Muscle of leg (tissue), 11 donors: Measurements from ENCODE around the gene RREB1. TPM values are rescaled to one million over a fixed set of nuclear protein-coding genes. Genes with fewer than 3 reads are reported as not detected.

ENCODE experiments used
- DNase-seq: peaks from one replicate; pipeline ENCODE4 v3.0.0; 2013
- H3K27ac ChIP-seq: one replicate; pipeline ENCODE4 v1.5.1; 2013; ENCODE audit warnings: mild to moderate bottlenecking, low read length, control low read depth
- H3K27me3 ChIP-seq: one replicate; pipeline ENCODE4 v1.6.1; 2013; ENCODE audit warnings: low read length; ENCODE audit not compliant: control insufficient read depth, insufficient read depth
- H3K36me3 ChIP-seq: one replicate; pipeline ENCODE4 v1.6.1; 2013; ENCODE audit warnings: low read length; ENCODE audit not compliant: control insufficient read depth, insufficient read depth
- H3K4me1 ChIP-seq: one replicate; pipeline ENCODE4 v1.6.1; 2013; ENCODE audit warnings: low read length; ENCODE audit not compliant: control insufficient read depth, insufficient read depth
- H3K4me3 ChIP-seq: one replicate; pipeline ENCODE4 v1.5.1; 2013; ENCODE audit warnings: low read length, control low read depth
- H3K9me3 ChIP-seq: replicated peaks from 2 replicates; pipeline ENCODE4 v1.6.1; 2013; ENCODE audit warnings: low read depth, low read length; ENCODE audit not compliant: control insufficient read depth
- WGBS: methylation state at CpG from one replicate; pipeline ENCODE4 v1.1.5; 2013; ENCODE audit warnings: missing lambda C conversion rate; ENCODE audit not compliant: insufficient coverage; 5-methylcytosine and 5-hydroxymethylcytosine counted together
- polyA plus RNA-seq, 8 donors: library from polyadenylated mRNA; unstranded; fragments of 120-200 nt; gene quantifications; one replicate each; pipeline versions ENCODE4 v1.2.1 to v1.2.3, GENCODE V29; 2013; ENCODE audit warnings: inconsistent platforms in 1 of 8, low replicate concordance in 1 of 8; ENCODE audit not compliant: insufficient read length in 8 of 8, insufficient read depth in 1 of 8
- total RNA-seq: library from RNA; stranded (reverse); fragments of 120-200 nt; gene quantifications from one replicate; pipeline ENCODE4 v1.2.4, GENCODE V29; 2013

The RREB1 gene
- total and polyA plus RNA-seq, 9 donors = 12.2 to 21.4 (median 19.0) TPM

DNA sequence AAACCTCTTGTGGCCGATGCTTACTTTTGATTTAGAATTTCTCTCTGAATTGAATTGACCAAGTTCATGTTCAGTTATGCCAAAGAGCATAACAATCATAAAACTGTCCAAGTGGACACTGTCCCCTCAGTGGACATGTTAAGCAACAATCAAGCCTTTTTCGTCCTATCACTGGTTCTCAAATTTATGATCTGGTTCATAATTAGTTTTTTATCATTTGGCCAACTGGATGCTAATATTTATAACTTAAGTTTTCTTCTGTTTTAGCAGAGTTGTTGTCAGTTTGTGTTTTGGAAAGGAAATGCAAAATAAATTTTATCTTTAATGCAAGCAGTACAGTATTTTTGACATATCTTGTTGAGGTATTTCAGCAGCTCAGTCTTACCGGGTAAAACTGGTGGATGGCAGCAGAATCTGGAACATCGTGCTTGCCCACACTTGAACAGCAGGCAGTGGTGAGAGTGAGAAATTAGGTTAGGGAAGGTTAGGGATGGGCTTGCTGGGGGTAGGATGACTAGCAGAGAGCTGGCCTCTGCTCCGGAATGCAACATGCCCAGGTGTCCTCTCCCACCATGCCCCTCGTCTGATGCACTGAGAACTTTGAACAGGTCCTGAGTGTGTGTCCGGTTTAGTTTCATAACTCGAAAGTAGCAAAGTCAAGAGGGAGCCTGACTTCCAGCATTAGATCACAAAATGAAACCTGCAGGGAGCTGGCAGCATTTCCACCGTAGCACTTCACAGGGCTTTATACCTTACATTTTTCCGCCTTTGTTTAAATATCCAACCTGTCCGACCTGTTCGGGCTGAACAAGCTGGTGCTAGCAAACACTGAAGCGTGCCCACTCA lies 93.1 kb downstream of the RREB1 start:
- Histone ChIP-seq H3K4me1 (peaks cover 14% of the 10 kb centered on the region), H3K4me3 (no peak overlapping the region), H3K36me3 (peaks cover 32% of the 10 kb centered on the region), H3K9me3 (no peaks in the 10 kb centered on the region), H3K27me3 (no peaks in the 10 kb centered on the region), H3K27ac (no peak overlapping the region)
- 92% methylated on average over 6 of the region's 13 CpGs for WGBS
- DNase-seq = no peak

DNA sequence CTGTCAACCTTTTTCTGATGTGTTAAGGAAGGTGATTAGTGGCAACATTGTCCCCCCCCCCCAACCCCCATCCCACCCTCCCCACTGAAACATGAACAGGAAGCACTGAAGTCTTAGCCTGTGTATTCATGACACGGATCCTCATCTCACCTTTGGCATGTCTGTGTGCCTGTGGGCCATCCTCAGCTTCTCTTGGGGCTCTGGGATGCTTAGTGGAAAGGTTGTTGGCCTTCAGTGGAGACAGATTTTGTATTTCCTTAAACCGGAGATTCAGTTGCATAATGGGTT lies 93.6 kb downstream of the RREB1 start:
- Histone ChIP-seq H3K36me3 (peaks cover 32% of the 10 kb centered on the region), H3K27me3 (no peaks in the 10 kb centered on the region), H3K4me3 (no peak overlapping the region), H3K4me1 (peaks cover 13% of the 10 kb centered on the region), H3K9me3 (no peaks in the 10 kb centered on the region), H3K27ac (no peak overlapping the region)
- WGBS = no CpG with 5 or more reads among the region's 2 CpGs
- no peak for DNase-seq

DNA sequence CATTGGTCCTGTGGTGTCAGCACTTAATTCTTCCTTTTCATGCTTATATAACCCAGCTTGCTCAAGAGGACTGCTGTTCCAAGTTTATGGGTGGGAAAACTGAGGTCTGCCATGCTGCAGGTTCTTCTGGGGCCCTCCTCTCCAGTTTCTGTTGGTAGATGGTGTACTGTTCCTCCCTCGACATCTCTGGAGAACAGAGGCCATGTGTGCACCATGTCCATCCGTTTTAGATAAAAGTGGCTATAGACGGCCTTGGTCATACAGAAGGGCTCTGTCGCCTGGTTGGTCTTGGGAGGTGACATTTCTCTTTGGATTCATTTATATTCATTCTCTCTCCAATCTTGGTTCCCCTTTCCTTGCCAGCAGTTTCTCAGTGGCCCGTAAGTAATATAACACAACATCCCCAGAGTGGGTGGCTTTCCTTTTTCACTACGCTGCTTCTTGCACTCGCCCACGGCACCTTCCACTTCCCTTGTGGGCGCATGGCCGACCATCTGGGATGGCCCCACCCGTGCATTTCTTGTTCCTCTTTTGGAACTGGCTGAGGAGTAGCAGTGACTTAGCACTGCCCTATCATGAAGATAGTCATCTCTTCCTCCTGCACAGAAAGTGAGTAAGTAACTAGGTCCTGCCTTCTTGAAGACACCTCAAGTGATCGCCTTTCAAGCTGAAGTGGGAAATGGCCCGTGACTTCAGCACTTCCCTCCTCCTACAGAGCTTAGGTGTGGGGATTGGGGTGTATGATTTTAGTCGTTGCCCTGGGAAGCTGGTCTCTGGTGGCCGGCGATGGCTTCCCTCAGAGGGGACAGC lies 94.2 kb downstream of the RREB1 start:
- peak; percentile 80 for DNase-seq
- Histone ChIP-seq H3K4me1 (peaks cover 15% of the 10 kb centered on the region), H3K4me3 (no peak overlapping the region), H3K36me3 (peaks cover 30% of the 10 kb centered on the region), H3K27ac (no peak overlapping the region), H3K27me3 (no peaks in the 10 kb centered on the region), H3K9me3 (no peaks in the 10 kb centered on the region)
- 97% methylated on average over 8 of the region's 16 CpGs for WGBS

DNA sequence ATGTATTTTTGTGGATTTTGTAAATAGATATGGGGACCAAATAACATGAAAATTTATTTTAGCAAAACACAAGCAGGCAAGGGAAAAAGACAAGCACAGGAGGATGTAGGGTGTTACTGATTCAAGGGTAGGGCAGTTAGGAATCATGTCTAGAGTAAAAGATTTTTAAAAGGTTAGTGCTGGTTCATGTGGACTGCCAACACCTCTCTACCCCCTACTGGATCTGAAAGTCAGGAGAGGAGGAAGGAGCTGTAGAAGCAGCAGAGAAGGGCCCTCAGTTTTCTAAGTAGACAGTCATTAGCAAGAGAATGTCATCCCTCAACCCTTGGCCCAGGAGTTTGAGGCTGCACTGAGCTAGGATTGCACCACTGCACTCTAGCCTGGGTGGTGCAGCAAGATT lies 95.2 kb downstream of the RREB1 start:
- peaks cover 30% of the 10 kb centered on the region for H3K36me3 ChIP-seq
- no peak overlapping the region for H3K4me3 ChIP-seq
- H3K4me1 ChIP-seq = peaks cover 15% of the 10 kb centered on the region
- H3K27me3 ChIP-seq = no peaks in the 10 kb centered on the region
- H3K27ac ChIP-seq = no peak overlapping the region
- no peak for DNase-seq
- H3K9me3 ChIP-seq = no peaks in the 10 kb centered on the region

DNA sequence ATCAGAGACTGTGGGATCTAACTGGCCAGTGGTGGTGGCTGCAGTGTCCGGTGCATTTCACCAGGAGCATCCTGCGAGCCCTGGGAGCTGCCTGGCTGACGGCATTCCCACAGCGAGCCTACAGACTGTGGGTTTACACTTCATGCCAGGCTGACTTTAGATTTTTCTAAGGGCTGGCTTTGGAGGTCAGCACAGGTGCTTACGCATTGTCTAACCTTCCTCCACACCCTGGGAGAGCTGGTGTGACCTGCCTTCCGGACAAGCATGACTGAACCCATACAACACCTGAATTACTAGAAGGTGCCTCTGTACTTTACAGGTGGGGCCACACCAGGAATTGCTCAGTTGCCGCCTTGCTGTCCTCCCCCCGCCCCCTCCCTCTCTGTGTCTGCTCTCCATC lies 96.2 kb downstream of the RREB1 start:
- peaks cover 35% of the 10 kb centered on the region for H3K36me3 ChIP-seq
- no peak for DNase-seq
- WGBS = 97% methylated on average over 6 of the region's 8 CpGs
- H3K9me3 ChIP-seq = no peaks in the 10 kb centered on the region
- no peak overlapping the region for H3K27ac ChIP-seq
- peaks cover 18% of the 10 kb centered on the region for H3K4me1 ChIP-seq
- H3K4me3 ChIP-seq = no peak overlapping the region
- no peaks in the 10 kb centered on the region for H3K27me3 ChIP-seq

DNA sequence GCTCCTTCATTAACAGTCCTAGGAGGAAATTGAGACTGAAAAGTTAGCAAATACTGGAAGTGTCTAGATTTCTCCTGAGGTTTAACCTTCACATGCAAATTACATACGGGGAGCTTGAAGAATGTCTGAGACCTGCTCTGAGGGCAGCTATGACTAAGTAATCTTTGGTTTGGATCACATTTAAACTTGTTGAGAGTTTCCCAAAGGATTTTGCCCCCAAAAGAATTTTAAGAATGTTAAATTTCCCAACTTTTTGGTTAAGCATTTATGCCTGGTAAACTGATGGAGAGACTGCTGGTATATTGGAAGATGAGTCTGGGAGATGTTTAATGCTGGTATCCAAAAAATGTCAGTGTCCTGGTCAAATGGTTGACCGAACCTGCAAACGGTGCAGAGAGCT lies 97.0 kb downstream of the RREB1 start:
- Histone ChIP-seq H3K4me3 (no peak overlapping the region), H3K36me3 (peaks cover 35% of the 10 kb centered on the region), H3K4me1 (peaks cover 18% of the 10 kb centered on the region), H3K27me3 (no peaks in the 10 kb centered on the region), H3K27ac (no peak overlapping the region), H3K9me3 (no peaks in the 10 kb centered on the region)
- no peak for DNase-seq
- WGBS = 88% methylated on average over 2 of the region's 3 CpGs

DNA sequence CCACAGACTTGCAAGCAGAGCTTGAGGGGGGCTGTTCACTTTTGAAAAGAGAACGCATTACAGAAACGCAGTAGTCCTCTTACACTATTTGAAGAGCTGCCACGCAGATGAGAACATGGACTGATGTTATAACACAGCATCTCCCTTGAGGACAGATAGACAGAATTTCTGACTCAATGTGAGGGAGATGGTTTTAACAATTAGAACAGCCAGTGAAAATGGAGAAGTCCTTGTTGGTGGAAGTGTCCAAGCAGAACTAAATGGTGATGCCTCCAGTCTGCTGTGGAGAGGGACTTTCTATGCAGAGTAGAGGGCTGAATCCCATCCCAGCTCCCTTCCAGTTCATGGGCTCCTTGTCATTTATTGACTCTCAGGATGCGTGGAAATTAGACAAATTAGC lies 100.0 kb downstream of the RREB1 start:
- DNase-seq = no peak
- Histone ChIP-seq H3K27ac (no peak overlapping the region), H3K9me3 (no peaks in the 10 kb centered on the region), H3K36me3 (peaks cover 42% of the 10 kb centered on the region), H3K4me1 (peaks cover 30% of the 10 kb centered on the region), H3K4me3 (no peak overlapping the region), H3K27me3 (no peaks in the 10 kb centered on the region)
- no CpG with 5 or more reads among the region's 4 CpGs for WGBS

DNA sequence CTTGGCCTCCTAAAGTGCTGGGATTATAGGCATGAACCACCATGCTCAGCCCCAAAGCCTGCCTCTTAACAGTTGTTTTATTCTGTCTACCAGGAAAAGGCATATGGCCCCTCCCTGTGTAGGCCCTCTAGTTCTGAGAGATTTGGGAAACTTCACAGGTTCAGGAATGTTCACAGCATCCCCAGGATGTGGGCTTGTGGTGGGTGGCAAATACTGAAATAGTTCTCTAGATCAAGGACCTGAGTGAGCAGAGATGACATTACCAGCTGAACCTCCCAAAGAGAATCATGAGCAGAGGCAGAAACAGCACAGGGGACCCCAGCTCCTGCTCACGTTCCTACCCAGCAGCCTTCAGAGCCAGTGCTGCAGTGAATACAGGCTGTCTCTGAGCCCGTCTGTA lies 105.7 kb downstream of the RREB1 start:
- H3K27me3 ChIP-seq = no peaks in the 10 kb centered on the region
- H3K27ac ChIP-seq = peak overlapping the region; percentile 92
- DNase-seq = no peak
- H3K36me3 ChIP-seq = peaks cover 48% of the 10 kb centered on the region
- no peak overlapping the region for H3K4me3 ChIP-seq
- peaks cover 65% of the 10 kb centered on the region for H3K4me1 ChIP-seq
- no peaks in the 10 kb centered on the region for H3K9me3 ChIP-seq
- WGBS = 76% methylated on average over 2 of the region's 2 CpGs

DNA sequence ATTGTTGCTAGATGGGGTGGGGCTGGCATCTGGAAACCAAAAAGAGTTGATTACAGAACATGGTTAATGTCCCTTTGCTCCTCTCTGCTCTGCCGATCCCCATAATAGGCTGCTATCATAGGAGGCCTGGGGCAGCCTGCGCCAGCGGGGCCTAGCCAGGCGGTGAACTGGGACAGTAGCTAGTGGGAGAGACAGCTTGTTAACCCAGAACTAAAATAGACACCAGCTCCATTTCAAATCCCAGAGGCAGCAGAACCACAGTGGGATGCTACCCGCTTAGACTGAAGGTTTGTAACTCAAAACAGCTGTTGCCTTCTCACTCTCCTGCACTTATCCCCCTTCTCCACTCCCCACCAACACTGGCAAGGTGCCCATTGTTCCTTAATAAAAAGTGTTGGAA lies 106.7 kb downstream of the RREB1 start:
- peaks cover 45% of the 10 kb centered on the region for H3K36me3 ChIP-seq
- DNase-seq = peak; percentile 49
- H3K4me1 ChIP-seq = peaks cover 73% of the 10 kb centered on the region

DNA sequence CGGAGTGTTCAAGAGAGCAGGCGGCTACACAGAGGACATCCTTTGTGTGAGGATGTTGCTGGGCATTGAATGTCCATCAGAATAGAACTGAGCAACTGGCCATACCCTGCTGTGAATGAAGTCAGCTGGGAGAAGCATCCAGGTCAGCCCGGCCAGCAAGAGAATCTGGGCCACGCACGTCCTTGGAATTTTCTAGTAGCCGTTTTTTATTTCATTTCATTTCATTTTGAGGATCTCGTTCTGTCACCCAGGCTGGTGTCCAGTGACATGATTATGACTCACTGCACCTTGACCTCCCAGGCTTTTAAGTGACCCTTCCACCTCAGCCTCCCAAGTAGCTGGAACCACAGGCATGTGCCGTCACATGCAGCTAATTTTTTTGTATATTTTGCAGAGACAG lies 107.4 kb downstream of the RREB1 start:
- DNase-seq = no peak
- H3K36me3 ChIP-seq = peaks cover 45% of the 10 kb centered on the region
- peak overlapping the region; percentile 92 for H3K27ac ChIP-seq
- 72% methylated on average over 7 of the region's 8 CpGs for WGBS
- peaks cover 80% of the 10 kb centered on the region for H3K4me1 ChIP-seq
- H3K4me3 ChIP-seq = no peak overlapping the region
- H3K9me3 ChIP-seq = no peaks in the 10 kb centered on the region
- no peaks in the 10 kb centered on the region for H3K27me3 ChIP-seq

More for the DNA sequence above, 106.7 kb downstream of the RREB1 start:
- Histone ChIP-seq H3K27me3 (no peaks in the 10 kb centered on the region), H3K4me3 (no peak overlapping the region), H3K9me3 (no peaks in the 10 kb centered on the region), H3K27ac (peak overlapping the region; percentile 92)
- no CpG with 5 or more reads among the region's 5 CpGs for WGBS
